Peyer's patch (tissue), 4 donors: Measurements from ENCODE around the gene KANSL2. TPM values are rescaled to one million over a fixed set of nuclear protein-coding genes. Genes with fewer than 3 reads are reported as not detected.
A peak's percentile ranks its signal among the peaks of the same experiment; 100 is the strongest.
"Not testable (repeated sequence)": the region's sequence is repeated elsewhere in the genome, so short reads cannot be mapped to it uniquely, and the experiment has no call there.

Source experiments
- DNase-seq, 3 donors: peaks; one replicate each; pipeline ENCODE4 v3.0.0-alpha.2; 2017 to 2019
- H3K27ac ChIP-seq, 4 donors: fragments of 200-600 bp; sonication (generic); one replicate each; pipeline ENCODE4 v1.5.1; 2016 to 2019
- H3K27me3 ChIP-seq, 2 donors: fragments of 200-600 bp; sonication (generic); one replicate each; pipeline ENCODE4 v1.5.1; 2019
- H3K36me3 ChIP-seq, 3 donors: fragments of 200-600 bp; sonication (generic); one replicate each; pipeline ENCODE4 v1.5.1; 2016 to 2019
- H3K4me1 ChIP-seq, 4 donors: fragments of 200-600 bp; sonication (generic); one replicate each; pipeline ENCODE4 v1.5.1; 2016 to 2019
- H3K4me3 ChIP-seq, 4 donors: fragments of 200-600 bp; sonication (generic); 1 replicate in 3 of 4; 2 replicates in 1 of 4; pipeline ENCODE4 v1.5.1; 2016 to 2019; ENCODE audit warnings: mild to moderate bottlenecking in 1 of 4
- H3K9me3 ChIP-seq, 4 donors: fragments of 200-600 bp; sonication (generic); one replicate each; pipeline ENCODE4 v1.5.1; 2016 to 2019; ENCODE audit warnings: mild to moderate bottlenecking in 1 of 4
- POLR2A ChIP-seq, 2 donors: fragments of 450-650 bp; IDR thresholded peaks; one replicate each; pipeline ENCODE4 v1.5.1; 2017; ENCODE audit warnings: antibody characterized with exemption in 2 of 2, mild to moderate bottlenecking in 2 of 2, moderate library complexity in 2 of 2
- total RNA-seq, 4 donors: library from RNA; depleted of rRNA; stranded (reverse); fragments of >200 nt; gene quantifications; one replicate each; pipeline ENCODE4 v1.1.0, GENCODE V29; 2016
- TF ChIP-seq, protein P1 (sequence below), 6 experiments: fragments of 450-650 bp in 4 of 6; fragments of 200-600 bp in 2 of 6; sonication (generic) in 1 of 6; IDR thresholded peaks; one replicate each; pipeline ENCODE4 v1.5.1; 2017 to 2019; ENCODE audit warnings: antibody characterized with exemption in 6 of 6, mild to moderate bottlenecking in 3 of 6, moderate library complexity in 1 of 6

KANSL2 gene
- total RNA-seq, 4 donors from 2014 or later = 14.4 to 106 (median 49.9) TPM

DNA sequence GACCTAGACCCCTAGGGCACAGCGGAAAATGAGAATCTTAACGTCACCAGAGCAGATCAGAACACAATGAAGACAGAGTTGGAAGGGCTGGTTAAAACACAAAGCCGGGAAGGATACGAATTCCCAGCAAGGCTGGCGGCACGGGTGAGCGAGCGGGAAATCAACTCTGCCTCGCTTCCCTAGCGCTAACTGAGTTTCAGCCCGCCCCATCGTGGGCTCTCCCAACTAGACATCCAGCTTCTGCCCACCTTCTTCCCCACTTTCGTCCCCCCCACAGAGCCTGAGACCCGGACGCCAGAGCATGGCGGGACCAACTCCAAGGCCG is 34.1 kb upstream of the KANSL2 start:
- H3K9me3 ChIP-seq = peaks cover 0 to 3% (median under 1%) of the 10 kb centered on the region in 4 donors
- H3K36me3 ChIP-seq = peaks cover 0 to 36% (median 0%) of the 10 kb centered on the region in 3 donors
- H3K27ac ChIP-seq = peak overlapping the region; percentile 89 to 97 (median 94)
- no peak for DNase-seq
- no peaks in the 10 kb centered on the region for H3K27me3 ChIP-seq
- peak overlapping the region; percentile 56 to 75 (median 69) for H3K4me3 ChIP-seq
- H3K4me1 ChIP-seq = peaks cover 0 to 30% (median 18%) of the 10 kb centered on the region in 4 donors
- TF ChIP-seq, protein P1, sequence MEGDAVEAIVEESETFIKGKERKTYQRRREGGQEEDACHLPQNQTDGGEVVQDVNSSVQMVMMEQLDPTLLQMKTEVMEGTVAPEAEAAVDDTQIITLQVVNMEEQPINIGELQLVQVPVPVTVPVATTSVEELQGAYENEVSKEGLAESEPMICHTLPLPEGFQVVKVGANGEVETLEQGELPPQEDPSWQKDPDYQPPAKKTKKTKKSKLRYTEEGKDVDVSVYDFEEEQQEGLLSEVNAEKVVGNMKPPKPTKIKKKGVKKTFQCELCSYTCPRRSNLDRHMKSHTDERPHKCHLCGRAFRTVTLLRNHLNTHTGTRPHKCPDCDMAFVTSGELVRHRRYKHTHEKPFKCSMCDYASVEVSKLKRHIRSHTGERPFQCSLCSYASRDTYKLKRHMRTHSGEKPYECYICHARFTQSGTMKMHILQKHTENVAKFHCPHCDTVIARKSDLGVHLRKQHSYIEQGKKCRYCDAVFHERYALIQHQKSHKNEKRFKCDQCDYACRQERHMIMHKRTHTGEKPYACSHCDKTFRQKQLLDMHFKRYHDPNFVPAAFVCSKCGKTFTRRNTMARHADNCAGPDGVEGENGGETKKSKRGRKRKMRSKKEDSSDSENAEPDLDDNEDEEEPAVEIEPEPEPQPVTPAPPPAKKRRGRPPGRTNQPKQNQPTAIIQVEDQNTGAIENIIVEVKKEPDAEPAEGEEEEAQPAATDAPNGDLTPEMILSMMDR (IDR thresholded peaks at IDR 0.05) = no peak
- no peak for TF ChIP-seq POLR2A (IDR thresholded peaks at IDR 0.05)

DNA sequence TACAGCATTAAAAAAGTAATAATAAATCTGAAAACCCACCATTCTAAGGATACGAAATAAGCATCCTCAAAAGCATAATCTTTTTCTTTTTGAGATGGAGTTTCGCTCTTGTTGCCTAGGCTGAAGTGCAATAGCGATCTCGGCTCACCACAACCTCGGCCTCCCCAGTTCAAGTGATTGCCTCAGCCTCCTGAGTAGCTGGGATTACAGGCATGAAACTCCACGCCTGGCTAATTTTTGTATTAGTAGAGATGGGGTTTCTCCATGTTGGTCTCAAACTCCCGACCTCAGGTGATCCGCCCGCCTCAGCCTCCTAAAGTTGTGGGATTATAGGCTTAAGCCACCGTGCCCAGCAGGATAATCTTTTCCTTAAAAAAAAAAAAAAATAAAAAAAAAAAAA is 30.2 kb upstream of the KANSL2 start:
- no peak for TF ChIP-seq POLR2A (IDR thresholded peaks at IDR 0.05)
- TF ChIP-seq, protein P1 (IDR thresholded peaks at IDR 0.05) = no peak
- no peak for DNase-seq
- Histone ChIP-seq H3K4me3 (no peak overlapping the region), H3K27ac (no peak overlapping the region), H3K4me1 (peaks cover 0 to 38% (median 17%) of the 10 kb centered on the region in 4 donors), H3K36me3 (peaks cover 0 to 65% (median 0%) of the 10 kb centered on the region in 3 donors), H3K27me3 (no peaks in the 10 kb centered on the region), H3K9me3 (no peaks in the 10 kb centered on the region)

DNA sequence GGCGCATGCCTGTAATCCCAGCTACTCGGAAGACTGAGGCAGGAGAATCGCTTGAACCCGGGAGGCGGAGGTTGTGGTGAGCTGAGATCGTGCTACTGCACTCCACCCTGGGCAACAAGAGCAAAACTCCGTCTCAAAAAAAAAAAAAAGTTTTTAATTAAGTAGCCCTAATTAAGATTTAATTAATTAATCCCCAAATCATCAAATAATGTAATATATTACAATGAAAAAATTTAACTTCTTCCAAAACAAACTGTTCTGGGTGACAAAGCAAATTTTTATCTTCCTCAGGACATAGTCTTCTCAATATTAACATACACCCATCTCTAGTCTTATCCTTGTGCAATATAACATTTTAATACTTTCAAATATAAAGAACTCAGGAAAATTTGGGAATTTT is 16.8 kb upstream of the KANSL2 start:
- DNase-seq, H3K9me3 ChIP-seq, H3K27me3 ChIP-seq, H3K4me3 ChIP-seq, H3K4me1 ChIP-seq, H3K27ac ChIP-seq: not testable (repeated sequence)
- peaks cover 0 to 84% (median 0%) of the 10 kb centered on the region in 3 donors for H3K36me3 ChIP-seq

DNA sequence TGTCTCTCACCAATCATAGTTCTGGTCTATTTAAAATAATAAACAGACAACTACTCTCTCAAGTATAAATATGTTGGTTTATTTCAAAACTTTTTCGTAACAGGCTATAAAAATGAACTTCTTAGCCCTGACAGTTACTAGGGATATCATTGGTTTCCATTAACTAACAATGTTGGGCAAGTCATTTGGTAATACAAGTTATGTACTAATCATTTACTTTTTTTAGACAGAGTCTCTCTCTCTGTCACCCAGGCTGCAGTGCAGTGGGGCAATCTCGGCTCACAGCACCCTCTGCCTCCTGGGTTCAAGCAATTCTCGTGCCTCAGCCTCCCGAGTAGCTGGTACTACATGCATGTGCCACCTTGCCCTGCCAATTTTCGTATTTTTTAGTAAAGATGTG is 14.6 kb upstream of the KANSL2 start:
- no peaks in the 10 kb centered on the region for H3K4me1 ChIP-seq
- H3K36me3 ChIP-seq = peaks cover 0 to 84% (median 0%) of the 10 kb centered on the region in 3 donors
- DNase-seq = no peak
- H3K27me3 ChIP-seq = no peaks in the 10 kb centered on the region
- no peak for TF ChIP-seq POLR2A (IDR thresholded peaks at IDR 0.05)
- TF ChIP-seq, protein P1 (IDR thresholded peaks at IDR 0.05) = no peak
- H3K4me3 ChIP-seq = no peak overlapping the region
- no peak overlapping the region for H3K27ac ChIP-seq
- H3K9me3 ChIP-seq = no peaks in the 10 kb centered on the region

DNA sequence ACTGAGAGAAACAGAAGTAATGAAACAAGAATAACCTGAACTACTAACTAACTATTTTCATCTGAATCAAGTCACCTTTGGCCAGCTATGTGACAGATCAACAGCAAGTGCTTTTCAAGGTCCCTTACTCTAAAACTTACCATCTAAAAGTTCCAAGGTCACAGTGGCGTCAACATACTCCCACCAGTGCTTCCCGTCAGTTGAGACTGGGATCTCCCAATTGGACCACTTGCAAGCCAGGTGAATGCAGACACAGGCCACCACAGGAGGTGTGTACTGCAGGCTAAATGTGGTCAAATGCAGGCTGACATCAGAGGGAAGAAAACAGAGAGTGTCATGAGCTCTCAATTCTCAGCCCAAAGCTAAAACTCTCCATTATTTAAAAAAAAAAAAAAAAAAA is 13.8 kb upstream of the KANSL2 start:
- no peak for DNase-seq
- TF ChIP-seq, protein P1 (IDR thresholded peaks at IDR 0.05) = no peak
- TF ChIP-seq POLR2A (IDR thresholded peaks at IDR 0.05) = no peak
- H3K27me3 ChIP-seq = no peaks in the 10 kb centered on the region
- H3K27ac ChIP-seq = no peak overlapping the region
- H3K9me3 ChIP-seq = no peaks in the 10 kb centered on the region
- no peaks in the 10 kb centered on the region for H3K4me1 ChIP-seq
- H3K36me3 ChIP-seq = peaks cover 0 to 83% (median 0%) of the 10 kb centered on the region in 3 donors
- H3K4me3 ChIP-seq = no peak overlapping the region

DNA sequence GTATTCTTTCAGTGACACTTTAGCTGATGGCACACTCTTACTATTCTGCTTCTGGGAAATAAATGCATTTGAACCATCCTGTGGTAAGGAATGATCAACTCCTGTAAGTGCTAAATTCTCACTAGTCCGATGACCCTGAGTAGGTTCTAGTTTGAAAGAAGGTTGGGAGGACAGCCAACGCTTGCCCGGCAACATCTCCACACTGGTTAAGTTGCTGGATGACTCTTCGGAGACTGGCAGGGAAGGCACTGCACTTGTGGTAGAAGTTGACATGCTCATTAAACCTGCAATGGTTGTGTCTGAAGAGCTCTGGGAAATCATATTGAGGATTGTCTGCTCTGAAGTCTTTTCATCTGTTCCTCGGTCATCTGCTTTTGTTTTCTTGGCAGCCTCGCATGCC is 12.0 kb upstream of the KANSL2 start:
- TF ChIP-seq, protein P1 (IDR thresholded peaks at IDR 0.05) = no peak
- no peak for TF ChIP-seq POLR2A (IDR thresholded peaks at IDR 0.05)
- H3K36me3 ChIP-seq = peaks cover 0 to 89% (median 0%) of the 10 kb centered on the region in 3 donors
- H3K4me3 ChIP-seq = no peak overlapping the region

More for the DNA sequence above, 12.0 kb upstream of the KANSL2 start:
- H3K9me3 ChIP-seq = no peaks in the 10 kb centered on the region
- H3K27me3 ChIP-seq = no peaks in the 10 kb centered on the region
- no peaks in the 10 kb centered on the region for H3K4me1 ChIP-seq
- H3K27ac ChIP-seq = no peak overlapping the region
- no peak for DNase-seq
